WTC11 (cell line): ENCODE measurements around the gene COL5A1. TPM values are rescaled to one million over a fixed set of nuclear protein-coding genes. Genes with fewer than 3 reads are reported as not detected.

ENCODE experiments used
- ATAC-seq: fragments of 200-7000 bp; cut with Tn5 transposase; 2 replicates; pipeline ENCODE4 v1.10.0; 2021; ENCODE audit warnings: mild to moderate bottlenecking, moderate library complexity
- CTCF ChIA-PET: fragments of 300-600 bp; sonication (Branson Sonifier 250); formaldehyde crosslinking; loops from one replicate; lab custom pipeline; 2021; ENCODE audit warnings: antibody characterized with exemption; lab: Charles Lee
- POLR2A ChIA-PET: fragments of 350-600 bp; sonication (Branson Sonifier 250); formaldehyde crosslinking; loops from one replicate; lab custom pipeline; 2021; ENCODE audit warnings: antibody characterized with exemption; lab: Charles Lee
- DNase-seq: peaks from one replicate; pipeline ENCODE4 v3.0.0; 2021; ENCODE audit warnings: low spot score
- H3K27ac Mint-ChIP-seq: 2 replicates; pipeline ENCODE4 v1.8.0; 2021; ENCODE audit warnings: mixed read lengths
- H3K27me3 Mint-ChIP-seq: 2 replicates; pipeline ENCODE4 v1.8.0; 2021; ENCODE audit warnings: low read depth, mild to moderate bottlenecking, moderate library complexity, mixed read lengths
- H3K36me3 Mint-ChIP-seq: 2 replicates; pipeline ENCODE4 v1.8.0; 2021; ENCODE audit warnings: mixed read lengths
- H3K4me1 Mint-ChIP-seq: 2 replicates; pipeline ENCODE4 v1.8.0; 2022; ENCODE audit warnings: mixed read lengths
- H3K4me3 Mint-ChIP-seq: 2 replicates; pipeline ENCODE4 v1.8.0; 2021; ENCODE audit warnings: mild to moderate bottlenecking, moderate library complexity, mixed read lengths
- H3K9me3 Mint-ChIP-seq: 2 replicates; pipeline ENCODE4 v1.8.0; 2021; ENCODE audit warnings: mixed read lengths
- CREB1 ChIP-seq: sonication (generic); formaldehyde crosslinking; IDR thresholded peaks from 2 replicates; pipeline ENCODE4 v1.8.0; 2023; ENCODE audit warnings: mild to moderate bottlenecking, missing genetic modification reagents
- CTCF ChIP-seq: fragments of 200-600 bp; IDR thresholded peaks from 2 replicates; pipeline ENCODE4 v1.8.0; 2022; ENCODE audit warnings: antibody characterized with exemption
- GABPB1 ChIP-seq: sonication (generic); formaldehyde crosslinking; IDR thresholded peaks from 2 replicates; pipeline ENCODE4 v1.8.1; 2023; ENCODE audit warnings: mild to moderate bottlenecking, missing genetic modification reagents
- GRHL2 ChIP-seq: fragments of 250-450 bp; sonication (Bioruptor Pico); IDR thresholded peaks from 2 replicates; pipeline ENCODE4 v1.8.0; 2022; ENCODE audit warnings: mild to moderate bottlenecking, moderate library complexity; ENCODE audit not compliant: insufficient replicate concordance, severe bottlenecking
- IRF1 ChIP-seq: sonication (generic); formaldehyde crosslinking; IDR thresholded peaks from 2 replicates; pipeline ENCODE4 v1.8.0; 2023; ENCODE audit warnings: missing genetic modification reagents
- PRRX2 ChIP-seq: fragments of 250-450 bp; sonication (Bioruptor Pico); IDR thresholded peaks from 2 replicates; pipeline ENCODE4 v1.8.0; 2021; ENCODE audit warnings: mild to moderate bottlenecking
- RORB ChIP-seq: fragments of 250-450 bp; sonication (Bioruptor Pico); IDR thresholded peaks from 2 replicates; pipeline ENCODE4 v1.9.0; 2021; ENCODE audit warnings: mild to moderate bottlenecking
- TEAD4 ChIP-seq: sonication (generic); formaldehyde crosslinking; IDR thresholded peaks from 2 replicates; pipeline ENCODE4 v1.8.0; 2022; ENCODE audit warnings: mild to moderate bottlenecking, missing genetic modification reagents
- ZBTB21 ChIP-seq: sonication (generic); formaldehyde crosslinking; IDR thresholded peaks from 2 replicates; pipeline ENCODE4 v1.8.1; 2023; ENCODE audit warnings: mild to moderate bottlenecking, missing genetic modification reagents, borderline replicate concordance
- ZNF281 ChIP-seq: sonication (generic); formaldehyde crosslinking; IDR thresholded peaks from 2 replicates; pipeline ENCODE4 v1.8.0; 2023; ENCODE audit warnings: mild to moderate bottlenecking, missing genetic modification reagents
- total RNA-seq: library from RNA; stranded (reverse); gene quantifications from 3 replicates; pipeline ENCODE4 v1.2.3, GENCODE V29; 2021
- TF ChIP-seq, protein P1 (sequence below): sonication (generic); formaldehyde crosslinking; IDR thresholded peaks from 2 replicates; pipeline ENCODE4 v1.8.1; 2022; ENCODE audit warnings: low read depth, missing genetic modification reagents, borderline replicate concordance

COL5A1 gene
- total RNA-seq, 1 experiment from 2014 or later: 13.5 TPM

- no peak for TF ChIP-seq IRF1 (CRISPR knock-in tag)
- TF ChIP-seq CREB1: no peak
- TF ChIP-seq PRRX2 (CRISPR knock-in tag): no peak
- no peak for TF ChIP-seq GRHL2 (CRISPR knock-in tag)
- no peak for TF ChIP-seq ZBTB21 (CRISPR knock-in tag)
Observed at GRCh38 chr9:134741846-134742245, 100.2 kb downstream of the COL5A1 start (continued).

- peaks cover 23% of the 10 kb centered on the region for H3K36me3 Mint-ChIP-seq
Observed at GRCh38 chr9:134742822-134743535, 101.4 kb downstream of the COL5A1 start.

GRCh38 chr9:134743853-134744252 is 102.2 kb downstream of the COL5A1 start:
- Mint-ChIP-seq H3K4me3 (no peak overlapping the region), H3K9me3 (peaks cover 18% of the 10 kb centered on the region), H3K27me3 (no peaks in the 10 kb centered on the region), H3K27ac (no peak overlapping the region), H3K4me1 (peaks cover 7% of the 10 kb centered on the region), H3K36me3 (peaks cover 30% of the 10 kb centered on the region)
- TF ChIP-seq GABPB1 (CRISPR knock-in tag) (no peak), PRRX2 (CRISPR knock-in tag) (no peak), RORB (CRISPR knock-in tag) (no peak), ZNF281 (CRISPR knock-in tag) (no peak)
- TF ChIP-seq, protein P1, sequence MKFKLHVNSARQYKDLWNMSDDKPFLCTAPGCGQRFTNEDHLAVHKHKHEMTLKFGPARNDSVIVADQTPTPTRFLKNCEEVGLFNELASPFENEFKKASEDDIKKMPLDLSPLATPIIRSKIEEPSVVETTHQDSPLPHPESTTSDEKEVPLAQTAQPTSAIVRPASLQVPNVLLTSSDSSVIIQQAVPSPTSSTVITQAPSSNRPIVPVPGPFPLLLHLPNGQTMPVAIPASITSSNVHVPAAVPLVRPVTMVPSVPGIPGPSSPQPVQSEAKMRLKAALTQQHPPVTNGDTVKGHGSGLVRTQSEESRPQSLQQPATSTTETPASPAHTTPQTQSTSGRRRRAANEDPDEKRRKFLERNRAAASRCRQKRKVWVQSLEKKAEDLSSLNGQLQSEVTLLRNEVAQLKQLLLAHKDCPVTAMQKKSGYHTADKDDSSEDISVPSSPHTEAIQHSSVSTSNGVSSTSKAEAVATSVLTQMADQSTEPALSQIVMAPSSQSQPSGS (CRISPR knock-in tag): no peak
- DNase-seq (no peak), ATAC-seq (no peak)
- ChIA-PET CTCF (interaction anchor here (0.8 to 1.9 kb wide), 3 partner anchors 9 to 55 kb away, joined by 3 to 7 read pairs (median 6); no protein-coding TSS in a partner anchor), POLR2A (no interaction called here)

More at GRCh38 chr9:134742822-134743535, 101.4 kb downstream of the COL5A1 start:
- Mint-ChIP-seq H3K4me3 (no peak overlapping the region), H3K4me1 (peaks cover 7% of the 10 kb centered on the region), H3K27me3 (no peaks in the 10 kb centered on the region), H3K9me3 (peaks cover 11% of the 10 kb centered on the region), H3K27ac (0 out of 2 replicates have a peak overlapping the region, but pooled peaks have one; percentile 42)
- ChIA-PET POLR2A (no interaction called here), CTCF (interaction anchor here (0.8 to 1.9 kb wide), 12 partner anchors 10 to 87 kb away, joined by 3 to 10 read pairs (median 4); no protein-coding TSS in a partner anchor)
- peak; percentile 63 for DNase-seq
- TF ChIP-seq CTCF (peak; percentile 32; the same call in 1 of the 2 replicates), TEAD4 (CRISPR knock-in tag) (no peak)
- ATAC-seq: peak; percentile 34
